ENCODE results near the gene PXMP2. TPM values are rescaled to one million over a fixed set of nuclear protein-coding genes. Genes with fewer than 3 reads are reported as not detected.

Gene PXMP2
- total RNA-seq, 2 donors from 2014 or later: 26.7 to 27.0 TPM

GRCh38 chr12:132651444-132652100 lies 35.8 kb upstream of the PXMP2 start:
- peaks cover 88% of the 10 kb centered on the region for H3K36me3 ChIP-seq (ENCODE audit: control insufficient read depth, insufficient read depth, low read length)
- Mint-ChIP-seq H3K4me3 (no peak overlapping the region), H3K27ac (peak overlapping the region; percentile 20), H3K9me3 (no peaks in the 10 kb centered on the region), H3K4me1 (no peaks in the 10 kb centered on the region), H3K36me3 (ENCODE audit: low read depth) (peaks cover 82% of the 10 kb centered on the region), H3K27me3 (ENCODE audit: insufficient read depth) (no peaks in the 10 kb centered on the region)
- H3K9me3 ChIP-seq (ENCODE audit: control insufficient read depth, low read length): no peaks in the 10 kb centered on the region
- no peaks in the 10 kb centered on the region for H3K4me1 ChIP-seq (ENCODE audit: control insufficient read depth, insufficient read depth, low read length)
- H3K4me3 ChIP-seq (ENCODE audit: low read length): no peak overlapping the region
- no peak for DNase-seq
- H3K9ac ChIP-seq (ENCODE audit: extremely low read depth, low read length, poor library complexity, severe bottlenecking): no peak overlapping the region
- TF ChIP-seq CTCF (conservative IDR thresholded peaks at IDR 0.05): no peak
- 84 to 88% methylated on average over 5 to 9 of the region's 9 CpGs for WGBS, 2 experiments (ENCODE audit: insufficient coverage in 1 of 2, insufficient read length in 1 of 2)
- H3K27me3 ChIP-seq (ENCODE audit: control insufficient read depth, insufficient read depth, low read length, poor library complexity, severe bottlenecking): no peaks in the 10 kb centered on the region
- H3K27ac ChIP-seq (ENCODE audit: low read depth, low read length): no peak overlapping the region

GRCh38 chr12:132653567-132654290 lies 33.7 kb upstream of the PXMP2 start:
- Histone ChIP-seq H3K9me3 (ENCODE audit: control insufficient read depth, low read length) (no peaks in the 10 kb centered on the region), H3K4me1 (ENCODE audit: control insufficient read depth, insufficient read depth, low read length) (no peaks in the 10 kb centered on the region), H3K9ac (ENCODE audit: extremely low read depth, low read length, poor library complexity, severe bottlenecking) (no peak overlapping the region), H3K36me3 (ENCODE audit: control insufficient read depth, insufficient read depth, low read length) (peaks cover 90% of the 10 kb centered on the region), H3K27me3 (ENCODE audit: control insufficient read depth, insufficient read depth, low read length, poor library complexity, severe bottlenecking) (no peaks in the 10 kb centered on the region), H3K4me3 (ENCODE audit: low read length) (no peak overlapping the region), H3K27ac (ENCODE audit: low read depth, low read length) (no peak overlapping the region)
- TF ChIP-seq CTCF (conservative IDR thresholded peaks at IDR 0.05): no peak
- 92 to 100% methylated on average over 2 to 7 of the region's 7 CpGs for WGBS, 2 experiments (ENCODE audit: insufficient coverage in 1 of 2, insufficient read length in 1 of 2)
- H3K27me3 Mint-ChIP-seq (ENCODE audit: insufficient read depth): no peaks in the 10 kb centered on the region
- H3K27ac Mint-ChIP-seq: no peak overlapping the region
- no peak overlapping the region for H3K4me3 Mint-ChIP-seq
- H3K9me3 Mint-ChIP-seq: no peaks in the 10 kb centered on the region
- peaks cover 82% of the 10 kb centered on the region for H3K36me3 Mint-ChIP-seq (ENCODE audit: low read depth)
- no peak for DNase-seq
- no peaks in the 10 kb centered on the region for H3K4me1 Mint-ChIP-seq

- Histone ChIP-seq H3K4me1 (ENCODE audit: control insufficient read depth, insufficient read depth, low read length) (no peaks in the 10 kb centered on the region), H3K9me3 (ENCODE audit: control insufficient read depth, low read length) (no peaks in the 10 kb centered on the region), H3K4me3 (ENCODE audit: low read length) (no peak overlapping the region), H3K36me3 (ENCODE audit: control insufficient read depth, insufficient read depth, low read length) (peaks cover 93% of the 10 kb centered on the region), H3K27ac (ENCODE audit: low read depth, low read length) (no peak overlapping the region), H3K27me3 (ENCODE audit: control insufficient read depth, insufficient read depth, low read length, poor library complexity, severe bottlenecking) (no peaks in the 10 kb centered on the region), H3K9ac (ENCODE audit: extremely low read depth, low read length, poor library complexity, severe bottlenecking) (no peak overlapping the region)
- Mint-ChIP-seq H3K27me3 (ENCODE audit: insufficient read depth) (no peaks in the 10 kb centered on the region), H3K27ac (no peak overlapping the region), H3K4me3 (no peak overlapping the region), H3K36me3 (ENCODE audit: low read depth) (peaks cover 84% of the 10 kb centered on the region), H3K9me3 (no peaks in the 10 kb centered on the region), H3K4me1 (no peaks in the 10 kb centered on the region)
- WGBS, 2 experiments (ENCODE audit: insufficient coverage in 1 of 2, insufficient read length in 1 of 2): 94 to 95% methylated on average over 12 of the region's 12 CpGs
- DNase-seq: no peak
- no peak for TF ChIP-seq CTCF (conservative IDR thresholded peaks at IDR 0.05)
Measured at GRCh38 chr12:132657004-132657727, 30.2 kb upstream of the PXMP2 start.
